RPMI7951 (cell line): Measurements from ENCODE around the gene SGF29. TPM values are rescaled to one million over a fixed set of nuclear protein-coding genes. Genes with fewer than 3 reads are reported as not detected.
"Not testable (repeated sequence)": the region's sequence is repeated elsewhere in the genome, so short reads cannot be mapped to it uniquely, and the experiment has no call there.

Source experiments
- DNase-seq: peaks from one replicate; pipeline ENCODE4 v3.0.0-alpha.2; 2012; ENCODE audit warnings: low read depth
- total RNA-seq: library from RNA; depleted of rRNA; stranded (reverse); fragments of >200 nt; shearing (Covaris generic); gene quantifications from 2 replicates; pipeline ENCODE4 v1.2.3, GENCODE V29; 2014

The SGF29 gene
- total RNA-seq, 1 experiment from 2014 or later = 12.1 TPM

- DNase-seq = no peak
These were observed 20.6 kb upstream of the SGF29 start for GRCh38 chr16:28532940-28533647.

- DNase-seq = peak; percentile 20
These were observed 19.0 kb upstream of the SGF29 start for GRCh38 chr16:28534542-28535373.

GRCh38 chr16:28537076-28537475 is 16.6 kb upstream of the SGF29 start:
- DNase-seq = no peak

GRCh38 chr16:28537964-28538732 is 15.6 kb upstream of the SGF29 start:
- no peak for DNase-seq

GRCh38 chr16:28538733-28539596 is 14.8 kb upstream of the SGF29 start, which contains the start of gene NUPR1:
Gene NUPR1 (minus strand): TSS chr16:28538974. CDS start chr16:28538907, 67 bp downstream.
- DNase-seq = peak; percentile 95

- no peak for DNase-seq
These were observed 13.4 kb upstream of the SGF29 start for GRCh38 chr16:28540346-28540745.

- DNase-seq = no peak
These were observed 11.1 kb upstream of the SGF29 start for GRCh38 chr16:28542646-28543045.

DNA sequence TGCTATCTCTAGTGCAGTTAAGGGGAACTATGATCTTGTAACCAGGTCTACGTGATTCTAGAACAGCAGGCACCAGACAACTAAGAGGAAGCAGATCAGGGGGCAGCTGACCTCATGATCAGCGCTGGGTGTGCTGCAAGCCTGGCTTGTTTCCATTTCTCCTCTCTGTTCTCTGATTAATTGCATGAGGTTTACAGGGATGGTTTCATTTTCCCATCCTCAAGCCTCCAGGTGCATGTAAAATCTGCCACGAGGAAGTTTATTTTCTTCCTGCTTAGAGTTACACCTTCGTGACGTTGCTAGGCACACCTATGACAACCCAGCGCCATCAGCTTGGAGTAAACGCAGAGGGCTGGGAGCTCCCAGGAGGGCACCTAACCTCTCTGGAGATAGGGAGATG is 10.6 kb upstream of the SGF29 start:
- no peak for DNase-seq

GRCh38 chr16:28544998-28545397 is 8.7 kb upstream of the SGF29 start:
- DNase-seq = no peak

- DNase-seq = not testable (repeated sequence)
These were observed 7.8 kb upstream of the SGF29 start for GRCh38 chr16:28545964-28546363.

- DNase-seq = no peak
These were observed 7.1 kb upstream of the SGF29 start for GRCh38 chr16:28546626-28547025.

DNA sequence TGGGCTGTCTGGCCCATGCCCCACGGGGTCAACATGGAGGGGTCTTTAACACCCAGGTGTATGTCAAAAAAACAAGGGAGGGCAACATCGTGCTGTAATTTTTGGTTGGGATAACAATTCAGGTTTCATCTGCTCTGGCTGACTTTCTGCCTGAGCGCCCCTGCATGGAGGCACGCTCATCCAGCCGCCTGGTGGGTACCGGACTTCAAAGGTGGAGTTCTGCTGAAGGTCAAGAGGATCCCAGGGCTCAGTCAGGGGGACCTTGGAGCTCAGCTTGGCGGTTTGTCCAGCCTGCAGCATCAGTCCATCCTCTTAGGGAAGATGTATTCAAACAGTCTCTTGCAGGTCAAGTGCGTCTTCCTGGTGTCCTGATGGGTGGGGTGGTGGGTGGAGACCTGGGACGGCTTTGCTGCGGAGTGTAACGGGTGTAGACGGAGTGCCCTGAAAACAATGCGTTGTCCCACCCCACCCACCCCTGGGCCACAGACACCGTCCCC is 5.4 kb upstream of the SGF29 start:
- DNase-seq = no peak

DNA sequence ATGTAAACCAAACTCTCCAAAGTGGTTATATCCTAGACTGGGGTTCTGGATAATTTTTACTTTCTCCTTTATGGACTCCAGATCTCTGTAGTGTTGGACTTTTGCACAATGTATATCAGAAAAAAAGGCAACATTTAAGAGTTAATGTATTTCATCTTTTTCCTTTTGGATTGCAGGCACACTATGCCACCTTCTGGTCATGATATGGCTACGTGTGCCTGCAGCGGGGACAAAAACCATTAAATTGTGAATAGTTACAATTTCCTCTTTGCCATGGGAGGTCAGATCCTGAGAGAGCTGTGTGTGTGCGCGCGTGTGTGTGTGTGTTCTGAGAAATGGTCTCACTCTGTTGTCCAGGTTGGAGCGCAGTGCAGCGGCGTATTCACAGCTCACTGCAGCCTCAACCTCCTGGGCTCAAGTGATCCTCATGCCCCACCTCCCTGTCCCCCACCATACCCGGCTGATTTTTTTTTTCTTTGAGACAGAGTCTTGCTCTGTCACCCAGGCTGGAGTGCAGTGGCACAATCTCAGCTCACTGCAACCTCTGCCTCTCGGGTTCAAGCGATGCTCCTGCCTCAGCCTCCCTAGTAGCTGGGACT is 4.3 kb upstream of the SGF29 start:
- peak; percentile 47 for DNase-seq

DNA sequence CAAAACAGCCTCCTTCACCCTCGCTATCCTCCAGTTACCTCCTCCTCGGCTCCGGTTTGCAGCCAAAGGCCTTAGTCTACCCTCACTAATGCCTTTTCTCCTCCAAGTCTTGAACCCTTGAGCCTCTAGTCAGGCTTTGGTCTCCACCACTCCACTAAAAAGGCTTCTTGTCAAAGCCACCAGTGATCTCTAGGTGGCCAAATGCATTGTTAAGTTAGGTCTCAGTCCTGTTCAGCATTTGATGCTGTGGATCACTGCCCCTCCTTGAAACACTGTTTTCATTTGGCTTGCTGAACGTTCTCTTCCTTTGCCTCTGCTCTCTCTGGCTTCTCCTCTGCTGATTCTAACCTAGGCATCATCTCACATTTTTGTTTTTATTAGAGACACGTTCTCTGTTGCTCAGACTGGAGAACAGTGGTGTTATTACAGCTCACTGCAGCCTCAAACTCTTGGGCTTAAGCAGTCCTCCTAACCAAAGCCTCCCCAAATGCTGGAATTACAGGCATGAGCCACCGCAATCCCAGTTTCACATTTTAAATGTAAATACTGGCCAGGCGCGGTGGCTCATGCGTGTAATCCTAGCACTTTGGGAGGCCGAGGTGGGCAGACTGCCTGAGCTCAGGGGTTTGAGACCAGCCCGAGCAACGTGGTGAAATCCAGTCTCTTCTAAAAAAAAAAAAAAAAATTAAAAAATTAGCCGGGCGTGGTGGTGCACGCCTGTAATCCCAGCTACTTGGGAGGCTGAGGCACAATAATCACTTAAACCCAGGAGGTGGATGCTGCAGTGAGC is 1.1 kb downstream of the SGF29 start:
- no peak for DNase-seq

- DNase-seq = no peak
These were observed 1.8 kb downstream of the SGF29 start for GRCh38 chr16:28555561-28555960.

GRCh38 chr16:28556914-28557320 is 3.2 kb downstream of the SGF29 start:
- DNase-seq = no peak

DNA sequence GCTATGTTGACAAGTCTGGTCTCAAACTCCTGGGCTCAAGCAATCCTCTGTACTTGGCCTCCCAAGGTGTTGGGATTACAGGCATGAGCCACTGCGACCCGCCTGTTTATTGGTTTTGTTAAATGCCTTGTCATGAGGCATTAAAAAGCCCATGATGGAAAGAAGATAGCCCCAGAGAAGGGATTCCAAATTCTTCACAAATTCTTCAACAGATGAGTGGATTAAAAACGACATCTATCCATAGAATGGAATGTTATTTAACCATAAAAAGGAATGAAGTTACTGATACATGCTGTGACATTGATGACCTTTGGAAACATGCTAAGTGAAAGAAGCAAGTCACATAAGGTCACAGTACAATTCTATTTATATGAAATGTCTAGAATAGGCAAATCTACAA is 4.7 kb downstream of the SGF29 start:
- no peak for DNase-seq

DNA sequence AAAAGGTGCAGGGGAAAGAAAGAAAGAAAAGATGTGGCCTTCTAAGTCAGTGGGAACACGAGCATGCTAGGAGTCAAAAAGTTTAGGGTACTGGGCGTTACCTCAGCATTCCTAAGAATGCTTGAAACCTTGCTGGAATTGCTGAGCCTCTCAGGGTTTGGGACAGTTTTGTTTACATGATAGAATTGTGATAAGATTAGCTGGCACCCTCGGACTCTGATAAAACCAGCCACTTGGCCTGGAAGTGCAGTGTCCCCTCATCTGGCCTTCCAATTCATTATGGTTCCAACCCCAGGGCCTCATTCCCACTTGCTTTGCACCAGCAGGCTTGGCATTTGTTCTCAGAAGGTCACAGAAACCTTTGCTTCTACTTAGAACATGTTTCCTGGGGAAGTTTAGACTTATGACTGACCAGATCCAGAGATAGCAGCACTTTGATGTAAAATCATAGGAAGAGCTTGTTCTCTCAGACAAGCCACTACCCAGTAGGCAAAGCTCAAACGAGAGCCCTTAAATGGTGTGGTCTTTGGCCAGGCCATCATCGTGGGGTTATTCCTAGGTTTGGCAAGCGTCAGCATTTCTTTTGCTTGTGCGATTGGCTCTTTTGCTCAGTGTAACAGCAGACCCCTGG is 8.0 kb downstream of the SGF29 start:
- DNase-seq = no peak

DNA sequence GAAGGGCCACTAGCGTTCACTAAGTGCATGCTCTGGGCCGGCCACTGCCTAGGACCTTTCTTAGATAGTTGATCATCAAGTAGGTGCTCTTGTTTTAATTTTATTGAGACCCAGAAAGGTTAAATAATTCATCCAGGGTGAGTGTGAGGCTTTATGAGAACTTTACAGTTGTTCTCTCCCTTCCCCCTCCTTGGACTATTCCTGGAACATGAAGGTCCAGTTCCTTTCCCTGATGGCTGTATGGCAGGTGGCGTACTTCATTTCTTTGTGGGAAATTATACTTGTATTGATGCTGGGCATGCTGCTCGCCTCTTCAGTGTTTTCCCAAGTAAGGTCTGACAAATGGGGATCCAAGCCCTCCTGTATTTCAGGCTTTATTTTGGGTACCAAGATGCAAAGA is 8.5 kb downstream of the SGF29 start:
- DNase-seq = no peak
